ENCODE data around the gene SIRT1. TPM values are rescaled to one million over a fixed set of nuclear protein-coding genes. Genes with fewer than 3 reads are reported as not detected.
"Not testable (repeated sequence)": the region's sequence is repeated elsewhere in the genome, so short reads cannot be mapped to it uniquely, and the experiment has no call there.

The SIRT1 gene
- total RNA-seq, 1 donor from 2014 or later, result 33.5 TPM

DNA sequence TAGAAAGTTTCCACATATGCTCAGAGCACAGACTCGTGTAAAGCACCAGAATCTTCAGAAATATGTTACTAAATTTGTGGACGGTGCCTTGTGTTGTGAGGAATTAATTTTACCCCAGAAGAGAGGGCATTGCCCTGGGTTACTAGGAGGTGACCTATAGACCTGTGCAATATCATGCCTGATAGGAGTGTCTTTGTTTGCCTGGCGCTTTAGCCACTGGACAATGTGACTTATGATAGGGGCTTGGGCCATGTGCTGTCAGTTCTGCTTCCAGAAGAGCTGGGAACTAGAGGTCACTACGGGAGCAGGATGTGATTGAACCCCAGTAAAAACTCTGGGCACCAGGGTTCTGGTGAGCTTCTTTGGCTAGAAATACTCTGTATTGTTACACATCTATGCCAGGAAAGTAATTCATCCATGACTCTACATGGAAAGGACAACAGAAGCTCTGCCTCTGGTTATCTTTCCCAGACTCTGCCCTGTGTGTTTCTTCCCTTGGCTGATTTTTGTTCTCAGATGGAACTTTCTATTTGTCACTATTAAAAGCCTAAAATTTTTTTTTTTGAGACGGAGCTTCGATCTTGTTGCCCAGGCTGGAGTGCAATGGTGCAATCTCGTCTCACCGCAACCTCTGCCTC, 75.5 kb downstream of the SIRT1 start:
- no peaks in the 10 kb centered on the region for H3K9me3 Mint-ChIP-seq (ENCODE audit: unreplicated experiment)
- no peaks in the 10 kb centered on the region for H3K27me3 Mint-ChIP-seq (ENCODE audit: unreplicated experiment)
- TF ChIP-seq, protein P1, sequence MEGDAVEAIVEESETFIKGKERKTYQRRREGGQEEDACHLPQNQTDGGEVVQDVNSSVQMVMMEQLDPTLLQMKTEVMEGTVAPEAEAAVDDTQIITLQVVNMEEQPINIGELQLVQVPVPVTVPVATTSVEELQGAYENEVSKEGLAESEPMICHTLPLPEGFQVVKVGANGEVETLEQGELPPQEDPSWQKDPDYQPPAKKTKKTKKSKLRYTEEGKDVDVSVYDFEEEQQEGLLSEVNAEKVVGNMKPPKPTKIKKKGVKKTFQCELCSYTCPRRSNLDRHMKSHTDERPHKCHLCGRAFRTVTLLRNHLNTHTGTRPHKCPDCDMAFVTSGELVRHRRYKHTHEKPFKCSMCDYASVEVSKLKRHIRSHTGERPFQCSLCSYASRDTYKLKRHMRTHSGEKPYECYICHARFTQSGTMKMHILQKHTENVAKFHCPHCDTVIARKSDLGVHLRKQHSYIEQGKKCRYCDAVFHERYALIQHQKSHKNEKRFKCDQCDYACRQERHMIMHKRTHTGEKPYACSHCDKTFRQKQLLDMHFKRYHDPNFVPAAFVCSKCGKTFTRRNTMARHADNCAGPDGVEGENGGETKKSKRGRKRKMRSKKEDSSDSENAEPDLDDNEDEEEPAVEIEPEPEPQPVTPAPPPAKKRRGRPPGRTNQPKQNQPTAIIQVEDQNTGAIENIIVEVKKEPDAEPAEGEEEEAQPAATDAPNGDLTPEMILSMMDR (IDR thresholded peaks at IDR 0.05; ENCODE audit: partially characterized antibody, unreplicated experiment), result no peak
- H3K4me3 Mint-ChIP-seq (ENCODE audit: unreplicated experiment), result no peak overlapping the region
- H3K27ac Mint-ChIP-seq (ENCODE audit: unreplicated experiment), result no peak overlapping the region
- DNase-seq, result no peak
- no peaks in the 10 kb centered on the region for H3K4me1 Mint-ChIP-seq (ENCODE audit: low read depth, unreplicated experiment)
- H3K36me3 Mint-ChIP-seq (ENCODE audit: unreplicated experiment), result no peaks in the 10 kb centered on the region

DNA sequence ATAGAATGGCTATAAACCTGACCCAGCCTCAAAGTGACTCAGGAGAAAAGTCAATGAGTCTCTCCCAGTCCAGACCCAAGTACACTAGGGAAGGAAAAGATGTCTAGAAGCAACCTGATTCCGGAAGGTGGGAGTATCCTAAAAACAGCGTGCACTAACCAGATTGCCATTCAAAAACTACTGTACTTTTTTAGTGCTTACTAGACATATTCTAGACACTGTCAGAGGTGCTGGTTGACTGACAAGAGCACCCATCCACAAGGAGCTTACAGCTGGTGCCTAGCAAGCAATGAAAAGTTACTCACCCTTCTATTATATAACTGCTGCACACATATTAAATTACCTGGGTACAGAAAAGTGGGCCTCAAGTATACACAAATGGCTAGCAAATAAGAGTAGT, 81.0 kb downstream of the SIRT1 start:
- TF ChIP-seq, protein P1 (IDR thresholded peaks at IDR 0.05; ENCODE audit: partially characterized antibody, unreplicated experiment), result no peak
- peaks cover under 1% of the 10 kb centered on the region for H3K36me3 Mint-ChIP-seq (ENCODE audit: unreplicated experiment)

DNA sequence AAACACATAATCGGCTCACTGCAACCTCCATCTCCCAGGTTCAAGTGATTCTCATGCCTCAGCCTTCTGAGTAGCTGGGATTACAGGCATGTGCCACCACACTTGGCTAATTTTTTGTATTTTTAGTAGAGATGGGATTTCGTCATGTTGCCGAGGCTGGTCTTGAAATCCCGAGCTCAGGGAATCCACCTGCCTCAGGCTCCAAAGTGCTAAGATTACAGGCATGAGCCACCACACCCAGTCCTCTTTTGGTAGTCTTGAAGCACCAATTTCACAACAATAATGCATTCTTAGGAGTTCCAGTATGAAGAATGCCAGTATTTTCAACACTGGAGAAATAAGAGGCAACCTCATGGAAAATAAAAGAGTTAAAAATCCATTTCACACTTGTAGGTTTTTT, 81.6 kb downstream of the SIRT1 start:
- not testable (repeated sequence) for H3K36me3 Mint-ChIP-seq (ENCODE audit: unreplicated experiment); H3K27ac Mint-ChIP-seq (ENCODE audit: unreplicated experiment); DNase-seq; H3K4me3 Mint-ChIP-seq (ENCODE audit: unreplicated experiment); H3K4me1 Mint-ChIP-seq (ENCODE audit: low read depth, unreplicated experiment); H3K27me3 Mint-ChIP-seq (ENCODE audit: unreplicated experiment); H3K9me3 Mint-ChIP-seq (ENCODE audit: unreplicated experiment)

More for the DNA sequence above, 81.0 kb downstream of the SIRT1 start:
- Mint-ChIP-seq H3K27me3 (ENCODE audit: unreplicated experiment) (no peaks in the 10 kb centered on the region), H3K27ac (ENCODE audit: unreplicated experiment) (no peak overlapping the region), H3K4me1 (ENCODE audit: low read depth, unreplicated experiment) (no peaks in the 10 kb centered on the region), H3K9me3 (ENCODE audit: unreplicated experiment) (no peaks in the 10 kb centered on the region), H3K4me3 (ENCODE audit: unreplicated experiment) (no peak overlapping the region)
- no peak for DNase-seq

Other genes starting within 250 kb of the SIRT1 start
- gene CTNNA3, start 188.5 kb upstream of the SIRT1 start, total RNA-seq (ENCODE audit: unreplicated experiment), result 3.3 TPM
- 54.7 TPM for gene DNAJC12, start 46.5 kb upstream of the SIRT1 start, total RNA-seq (ENCODE audit: unreplicated experiment)
- gene HERC4, start 190.6 kb downstream of the SIRT1 start, total RNA-seq (ENCODE audit: unreplicated experiment), result 39.5 TPM
- gene MYPN, start 224.8 kb downstream of the SIRT1 start, total RNA-seq (ENCODE audit: unreplicated experiment), result not detected

Data from glutamatergic neuron (in vitro differentiated cells).